HPDE6-E6E7 (cell line): ENCODE results near the gene SELPLG.
"Not testable (repeated sequence)": the region's sequence is repeated elsewhere in the genome, so short reads cannot be mapped to it uniquely, and the experiment has no call there.

Experiments
- DNase-seq: peaks from one replicate; pipeline ENCODE4 v3.0.0; 2011; ENCODE audit warnings: missing footprints; ENCODE audit errors: extremely low spot score

SELPLG gene

DNA sequence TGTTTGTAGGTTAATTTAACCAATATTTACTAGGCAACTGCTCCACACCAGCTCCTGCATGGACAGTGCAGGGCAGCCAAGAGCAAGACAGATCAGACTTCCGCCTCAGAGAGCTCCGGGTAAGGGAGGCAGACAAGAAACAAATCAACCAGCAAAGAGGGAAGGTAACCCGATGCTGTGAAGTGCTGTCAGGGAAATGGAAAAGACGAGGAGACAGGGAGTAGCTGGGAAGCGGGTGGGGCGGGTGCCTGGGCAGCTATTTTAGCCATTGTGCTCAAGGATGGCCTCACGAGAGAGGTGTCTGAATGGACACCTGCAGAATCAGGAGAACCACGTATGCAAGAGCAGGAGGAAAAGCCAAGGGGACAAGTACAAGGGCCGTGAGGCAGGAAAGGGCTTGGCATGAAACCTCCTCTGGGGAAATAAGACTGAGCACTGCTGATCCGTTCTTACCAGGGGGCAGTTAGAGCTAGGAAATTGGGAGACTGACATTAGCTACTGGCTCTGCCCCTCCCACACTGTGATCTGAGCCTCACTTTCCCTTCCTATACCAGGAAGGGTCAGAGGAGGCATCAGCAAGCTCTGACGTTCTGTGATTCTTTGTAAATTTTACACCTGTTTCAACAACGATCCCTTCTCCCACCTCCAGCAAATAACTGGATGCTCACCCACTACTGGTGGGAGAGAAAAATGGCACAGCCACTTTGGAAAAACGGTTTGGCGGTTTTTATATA is 29.3 kb downstream of the SELPLG start:
- no peak for DNase-seq

DNA sequence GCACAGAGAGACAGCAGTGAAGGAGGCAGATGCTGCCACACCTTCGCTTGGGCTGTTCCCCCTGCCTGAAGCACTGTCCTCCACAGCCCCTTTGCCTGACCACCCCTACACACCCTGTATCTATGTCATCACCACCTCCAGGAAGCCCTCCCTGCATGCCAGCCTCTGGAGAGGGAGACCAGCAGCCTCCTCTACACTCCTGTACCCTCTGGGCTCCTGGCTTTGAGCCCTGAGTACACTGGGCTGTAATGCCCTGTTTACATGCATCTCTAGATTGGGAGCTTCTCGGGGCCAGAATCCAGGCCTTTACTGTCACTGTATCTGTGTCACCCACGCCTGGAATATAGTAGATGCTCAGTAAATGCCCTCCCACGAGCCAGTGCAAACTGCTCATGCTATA is 30.0 kb downstream of the SELPLG start:
- no peak for DNase-seq

DNA sequence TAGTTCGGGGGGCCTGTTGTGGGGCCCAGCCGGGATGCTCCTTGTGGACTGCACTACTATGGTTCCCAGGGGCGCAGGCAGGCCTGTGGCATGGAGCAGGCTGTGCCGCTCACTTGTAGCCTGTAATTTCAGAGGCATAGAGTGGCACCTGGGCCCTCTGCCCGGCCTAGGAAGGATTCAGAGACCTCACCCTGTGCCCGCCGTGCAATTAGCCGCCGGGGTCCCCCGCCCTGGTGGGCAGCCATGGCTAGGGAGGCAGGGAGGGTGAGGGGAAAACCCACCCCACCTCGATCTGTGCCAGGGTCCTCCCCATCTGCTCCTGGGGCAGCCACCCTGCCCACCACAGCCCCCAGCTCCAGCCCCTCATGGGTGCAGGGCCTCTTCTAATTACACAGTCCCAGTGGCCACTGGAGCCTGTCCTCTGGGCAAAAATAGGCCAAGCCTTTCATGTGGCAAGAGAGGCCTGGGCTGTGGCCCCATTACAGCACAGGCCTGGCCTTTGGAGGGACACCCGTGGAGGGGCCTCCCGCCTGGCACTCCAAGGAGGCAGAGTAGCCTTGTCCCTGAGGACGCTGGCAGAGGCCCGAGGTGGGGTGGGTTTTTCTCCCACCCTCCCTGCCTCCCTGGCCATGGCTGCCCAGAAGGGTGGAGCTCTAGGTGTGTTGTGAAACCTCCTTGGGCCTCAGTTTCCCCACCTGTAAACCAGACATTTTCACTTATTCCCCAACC is 30.6 kb downstream of the SELPLG start:
- no peak for DNase-seq

DNA sequence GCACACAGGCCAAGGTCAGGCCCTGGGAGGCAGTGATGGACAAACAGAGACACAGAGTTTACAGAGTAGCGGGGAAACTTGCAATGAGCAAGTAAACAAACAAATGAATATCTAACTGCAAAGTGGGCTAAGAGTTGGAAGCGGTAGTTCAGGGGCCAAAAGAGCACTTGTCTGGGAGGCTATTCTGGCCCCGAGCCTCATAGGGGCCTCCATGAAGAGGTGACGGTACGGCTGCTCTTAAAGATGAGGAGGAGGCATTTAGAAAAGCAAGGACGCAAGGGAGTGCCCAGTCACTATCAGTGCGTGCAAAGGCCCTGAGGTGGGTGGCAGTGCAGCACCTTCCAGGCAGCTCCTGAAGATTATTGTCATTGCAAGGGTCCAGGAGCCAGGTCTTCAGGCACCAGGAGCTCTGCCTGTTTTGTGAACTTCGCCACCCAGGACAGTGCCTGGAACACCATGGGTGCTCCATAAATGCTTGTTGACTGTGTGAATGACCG is 31.4 kb downstream of the SELPLG start:
- DNase-seq, result no peak

DNA sequence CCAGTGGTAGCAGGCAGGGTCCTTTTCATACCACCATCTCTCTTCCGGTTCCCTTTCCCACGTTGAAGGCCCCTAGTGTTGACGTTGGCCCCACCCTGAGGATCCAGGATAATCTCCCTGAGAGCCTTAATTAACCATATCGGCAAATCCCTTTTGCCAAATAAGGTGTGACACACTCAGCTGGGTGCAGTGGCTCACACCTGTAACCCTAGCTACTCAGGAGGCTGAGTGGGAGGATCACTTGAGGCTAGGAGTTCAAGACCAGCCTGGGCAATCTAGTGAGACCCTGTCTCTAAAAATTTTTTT is 33.0 kb downstream of the SELPLG start:
- DNase-seq, result no peak

DNA sequence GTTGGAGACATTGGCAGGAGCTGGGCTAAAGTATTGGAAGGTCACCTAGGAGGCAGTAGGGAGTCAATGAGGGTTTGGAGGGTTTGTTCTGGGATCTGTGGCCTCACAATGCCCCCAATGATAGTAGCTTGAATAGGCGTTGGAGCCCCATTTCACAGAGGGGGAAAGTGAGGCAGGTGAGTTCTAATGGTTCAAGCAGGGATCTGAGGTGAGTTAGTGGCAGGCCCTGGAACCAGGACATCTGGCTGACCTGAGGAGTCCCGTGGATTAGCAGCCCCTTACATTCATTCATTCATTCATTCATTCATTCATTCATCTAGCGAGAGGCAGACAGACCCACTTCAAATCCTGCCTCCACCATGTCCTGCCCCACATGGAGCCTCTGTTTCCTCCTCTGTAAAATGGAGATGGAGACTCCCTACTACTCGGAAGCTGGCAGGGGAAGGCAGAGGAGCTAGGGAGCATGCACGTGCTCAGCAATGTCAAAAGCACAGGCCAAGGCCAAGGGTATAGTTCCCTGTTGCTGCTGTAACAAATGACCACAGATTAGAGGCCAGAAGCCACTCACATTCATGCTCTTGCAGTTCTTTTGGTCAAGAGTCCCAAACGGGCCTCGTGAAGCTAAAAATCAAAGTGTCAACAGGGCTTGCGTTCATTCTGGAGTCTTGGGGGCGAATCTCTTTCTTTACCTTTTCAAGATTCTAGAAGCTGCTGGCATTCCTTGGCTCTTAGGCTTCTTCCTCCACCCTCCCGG is 33.6 kb downstream of the SELPLG start:
- no peak for DNase-seq

DNA sequence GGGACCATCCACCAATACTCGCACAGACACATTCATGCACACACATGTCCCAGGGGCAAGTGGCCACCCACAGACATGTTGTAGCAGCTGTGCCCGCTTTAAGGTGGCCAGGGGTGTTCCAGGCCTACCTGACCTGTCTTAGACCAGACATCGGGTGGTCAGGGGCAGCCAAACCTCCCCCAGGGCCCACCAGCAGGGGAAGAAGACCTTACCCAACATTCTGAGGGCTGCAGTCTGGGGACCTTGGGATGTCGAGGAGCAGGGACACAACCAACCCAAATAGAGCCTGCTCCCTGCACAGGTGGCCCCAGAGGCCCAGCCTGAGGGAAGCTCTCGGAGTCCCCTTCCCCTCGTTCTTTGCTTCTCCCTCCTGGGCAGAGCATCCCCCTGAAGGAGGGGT is 34.2 kb downstream of the SELPLG start:
- no peak for DNase-seq

DNA sequence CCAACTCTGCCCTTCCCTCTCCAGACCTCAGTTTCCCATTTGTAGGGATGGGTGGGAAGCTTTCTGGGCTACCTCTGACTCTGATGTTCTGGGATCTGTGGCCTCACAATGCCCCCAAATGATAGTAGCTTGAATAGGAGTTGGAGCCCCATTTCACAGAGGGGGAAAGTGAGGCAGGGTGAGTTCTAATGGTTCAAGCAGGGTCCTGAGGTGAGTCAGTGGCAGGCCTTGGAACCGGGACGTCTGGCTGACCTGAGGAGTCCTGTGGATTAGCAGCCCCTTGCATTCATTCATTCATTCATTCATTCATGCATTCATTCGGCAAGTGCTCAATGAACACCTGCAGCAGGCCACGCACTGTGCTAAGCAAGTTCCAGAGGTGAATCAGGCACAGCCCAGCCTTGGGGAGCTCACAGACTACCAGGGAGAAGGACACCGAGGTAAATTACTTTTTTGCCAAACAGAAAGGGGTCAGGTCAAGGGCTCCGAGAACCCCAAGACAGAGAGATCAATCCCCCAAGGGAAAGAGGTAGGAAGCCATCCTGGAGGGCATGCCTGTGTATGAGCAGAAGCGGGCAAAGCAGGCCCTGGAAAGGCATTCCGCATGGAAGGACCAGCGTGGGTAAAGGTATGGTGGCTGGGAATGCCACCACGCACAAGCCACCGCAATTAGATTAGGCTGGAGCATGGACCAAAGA is 35.0 kb downstream of the SELPLG start:
- DNase-seq, result no peak

DNA sequence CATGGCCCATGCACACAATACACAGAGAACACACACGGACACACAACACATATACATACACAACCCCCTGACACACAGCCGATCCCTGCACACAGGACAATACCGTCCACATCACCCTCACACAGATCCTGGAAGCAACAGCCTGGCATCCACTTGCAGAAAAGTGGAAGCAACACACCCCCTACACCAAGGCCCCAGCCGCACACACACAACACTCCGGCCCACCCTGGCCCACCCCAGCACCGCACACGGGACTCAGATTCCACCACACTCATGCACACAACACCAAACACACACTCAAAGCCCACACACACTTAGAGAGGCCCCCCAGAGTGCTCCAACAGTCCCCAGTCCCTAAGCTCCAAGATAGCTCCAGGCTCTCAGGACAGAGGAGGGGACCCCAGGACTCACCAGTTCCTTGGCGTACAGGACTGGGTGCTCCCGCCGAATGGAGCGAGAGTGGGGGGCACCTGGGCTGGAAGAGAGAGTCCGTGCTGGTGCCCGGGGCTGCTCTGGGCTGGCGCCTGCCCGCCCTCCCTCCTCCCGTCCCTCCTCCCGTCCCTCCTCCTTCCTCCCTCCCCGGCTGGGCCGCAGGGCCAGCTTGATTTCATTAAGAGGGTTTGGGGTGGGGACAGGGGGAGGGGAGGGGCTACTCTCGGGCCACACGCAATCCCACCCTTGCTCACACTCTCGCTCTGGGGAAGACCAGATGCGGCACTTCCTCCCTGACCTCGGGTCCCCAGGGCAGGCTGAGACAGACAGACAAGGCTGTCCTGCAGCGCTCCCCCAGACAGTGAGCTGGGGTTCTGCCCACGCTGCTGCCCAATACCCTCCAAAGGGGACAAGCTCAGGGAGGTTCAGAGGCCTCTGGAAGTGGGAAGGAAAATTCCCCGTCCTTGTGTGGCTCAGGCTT is 35.9 kb downstream of the SELPLG start, which contains the start of gene TMEM119:
TSS of gene TMEM119 (minus strand) at position 526 of the 913 bp plus-strand sequence. CDS start 5,701 bp downstream, outside the sequence.
- no peak for DNase-seq

DNA sequence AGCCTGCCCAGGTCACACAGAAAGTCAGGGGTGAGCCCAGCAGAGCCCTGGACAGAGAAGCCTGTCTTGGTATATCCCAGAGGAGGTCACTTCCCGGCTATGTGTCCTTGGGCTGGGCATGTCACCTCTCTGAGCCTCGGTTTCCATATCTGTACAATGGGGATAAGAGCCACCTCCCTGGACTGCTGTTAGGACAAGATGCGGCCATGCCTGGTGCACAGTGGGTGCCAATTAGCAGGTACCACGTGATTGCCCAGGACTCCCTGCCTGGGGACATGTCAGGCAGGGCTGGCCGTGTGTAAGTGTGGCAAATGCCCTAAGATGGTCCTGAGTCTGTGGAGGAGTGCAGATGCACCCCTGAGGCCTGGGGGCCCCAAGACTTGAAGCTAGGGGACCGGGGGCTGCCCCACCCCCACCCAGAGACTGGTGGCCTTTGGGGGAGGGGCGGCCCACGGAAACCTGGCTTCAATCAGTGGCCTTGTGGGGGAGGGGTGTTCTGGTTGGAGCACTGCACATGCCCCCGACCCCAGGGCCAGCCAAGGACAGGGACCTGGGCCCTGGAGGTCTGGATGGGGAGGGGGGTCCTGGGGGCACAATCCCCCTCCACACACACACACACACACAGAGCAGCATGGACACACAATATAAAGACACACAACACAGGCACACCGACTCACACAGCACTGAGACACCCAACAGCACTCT is 36.7 kb downstream of the SELPLG start:
- DNase-seq, result no peak

DNA sequence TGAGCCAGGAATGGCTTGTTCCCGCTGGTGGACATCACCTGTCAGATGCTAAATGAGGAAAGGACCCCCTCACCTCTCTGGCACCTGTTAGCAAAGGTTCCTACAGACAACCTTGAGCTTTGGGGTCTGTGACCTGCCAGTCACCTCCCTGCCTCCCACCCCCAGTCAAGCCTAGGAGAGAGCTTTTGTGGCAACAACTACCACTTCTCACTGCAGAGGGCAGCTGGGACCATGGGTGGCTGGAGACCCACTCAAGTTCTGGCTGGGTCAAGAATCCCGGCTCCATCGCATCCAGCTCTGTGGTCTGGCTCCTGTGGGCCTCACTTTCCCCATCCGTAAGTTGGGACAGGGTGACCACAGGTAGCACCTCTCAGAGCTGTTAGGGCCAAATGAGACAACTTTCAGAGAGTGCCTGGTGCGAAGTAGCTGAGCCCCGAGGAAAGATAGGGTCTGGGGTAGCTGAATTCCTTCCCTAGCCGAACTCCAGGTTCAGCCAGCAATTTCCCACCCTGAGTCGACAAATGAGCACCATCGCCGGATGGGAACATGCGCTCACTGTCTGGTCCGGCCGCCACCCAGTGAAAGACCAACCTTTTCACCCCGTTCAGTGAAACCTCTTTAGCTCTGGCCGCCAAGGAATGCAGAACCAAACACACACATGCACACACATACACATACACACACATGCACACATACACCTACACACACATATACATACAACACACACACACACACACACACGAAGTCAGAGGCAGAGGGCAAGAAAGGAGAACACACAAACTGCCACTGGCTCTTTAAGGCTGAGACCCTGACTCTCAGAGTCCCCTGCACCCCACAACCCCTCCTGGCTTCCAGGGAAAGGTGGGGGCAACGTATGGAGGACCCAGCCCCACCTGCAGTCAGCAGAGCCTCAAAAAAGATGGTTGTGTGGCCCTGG is 37.7 kb downstream of the SELPLG start:
- DNase-seq, result no peak

DNA sequence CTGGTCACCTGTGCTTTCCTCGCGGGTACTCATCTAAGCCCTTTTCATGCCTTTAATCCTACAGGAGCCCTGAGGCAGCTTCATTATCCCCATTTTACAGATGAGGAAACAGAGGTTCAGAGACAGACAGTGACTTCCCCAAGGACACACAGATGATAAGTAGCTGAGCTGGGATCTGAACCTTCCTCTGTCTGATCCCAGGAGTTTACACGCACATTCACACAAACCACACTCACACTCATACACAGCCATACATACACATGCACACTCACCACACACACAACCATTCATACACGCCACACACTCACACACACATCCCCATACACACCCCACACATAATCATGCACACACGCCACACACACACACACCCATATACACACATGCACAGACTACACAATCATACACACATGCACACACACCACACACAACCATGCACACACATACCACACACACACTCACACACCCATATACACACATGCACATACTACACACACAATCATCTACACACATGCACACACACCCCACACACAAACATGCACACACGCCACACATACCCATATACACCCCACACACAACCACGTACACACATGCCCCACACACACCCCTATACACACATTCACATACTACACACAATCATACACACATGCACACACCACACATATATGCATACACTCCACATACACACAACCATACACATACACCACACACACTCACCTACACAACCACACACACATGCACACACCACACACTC is 38.6 kb downstream of the SELPLG start:
- DNase-seq, result no peak

DNA sequence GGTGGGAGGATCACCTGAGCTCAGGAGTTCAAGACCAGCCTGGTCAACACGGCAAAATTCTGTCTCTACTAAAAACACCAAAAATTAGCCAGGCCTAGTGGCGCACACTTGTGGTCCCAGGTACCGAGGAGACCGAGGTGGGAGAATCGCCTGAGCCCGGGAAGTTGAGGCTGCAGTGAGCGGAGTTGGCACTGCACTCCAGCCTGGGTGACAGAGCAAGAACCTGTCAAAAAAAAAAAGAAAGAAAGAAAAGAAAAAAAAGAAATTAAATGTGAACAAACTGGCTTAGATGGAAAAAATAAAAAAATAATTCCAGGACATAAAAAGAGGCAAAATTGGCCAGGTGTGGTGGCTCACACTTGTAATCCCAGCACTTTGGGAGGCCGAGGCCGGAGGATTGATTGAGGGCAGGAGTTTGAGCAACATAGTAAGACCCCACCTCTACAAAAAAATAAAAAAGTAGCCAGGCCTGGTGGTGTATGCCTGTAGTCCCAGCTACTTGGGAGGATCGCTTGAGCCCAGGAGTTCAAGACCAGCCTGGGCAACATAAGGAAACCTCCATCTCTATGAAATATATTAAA is 39.3 kb downstream of the SELPLG start:
- no peak for DNase-seq

DNA sequence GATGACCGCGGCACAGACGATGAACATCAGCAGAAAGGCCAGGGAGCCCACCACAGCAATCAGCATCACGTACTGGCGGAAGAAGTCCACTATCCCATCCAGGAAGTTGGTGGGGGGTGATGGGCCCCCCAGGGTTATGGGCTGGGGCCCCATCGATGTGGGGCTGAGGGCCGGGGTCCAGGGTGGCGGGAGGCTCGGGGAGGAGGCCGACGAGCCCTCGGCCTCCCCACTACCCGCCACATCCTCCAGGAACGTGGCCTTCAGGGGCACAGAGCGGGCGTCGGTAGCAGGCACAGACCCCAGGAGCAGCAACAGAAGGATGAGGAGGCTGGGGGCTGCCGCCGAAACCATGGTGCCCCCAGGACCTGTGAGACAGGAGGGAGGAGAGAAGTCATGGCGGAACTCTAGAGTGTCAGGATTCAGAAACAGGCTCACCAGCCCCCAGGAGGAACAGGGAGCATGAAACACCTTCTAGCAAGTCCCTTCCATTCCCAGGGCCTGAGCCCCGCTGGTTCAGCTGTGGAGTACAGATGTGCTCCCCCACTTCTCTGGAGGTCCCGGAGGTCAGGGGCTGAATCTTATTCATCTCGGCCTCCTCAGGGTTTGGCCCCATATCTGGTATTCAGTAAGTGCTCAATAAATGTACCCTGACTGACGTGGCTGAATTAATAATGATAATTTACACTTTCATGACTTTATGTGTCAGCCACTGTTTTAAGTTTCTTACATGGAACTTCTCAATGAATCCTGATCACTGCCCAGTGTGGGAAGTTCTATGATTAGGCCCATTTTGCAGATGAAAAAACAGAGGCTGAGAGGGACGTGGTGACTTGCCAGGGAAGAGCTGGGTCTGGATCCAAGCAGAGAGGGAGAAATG is 41.4 kb downstream of the SELPLG start:
- no peak for DNase-seq

DNA sequence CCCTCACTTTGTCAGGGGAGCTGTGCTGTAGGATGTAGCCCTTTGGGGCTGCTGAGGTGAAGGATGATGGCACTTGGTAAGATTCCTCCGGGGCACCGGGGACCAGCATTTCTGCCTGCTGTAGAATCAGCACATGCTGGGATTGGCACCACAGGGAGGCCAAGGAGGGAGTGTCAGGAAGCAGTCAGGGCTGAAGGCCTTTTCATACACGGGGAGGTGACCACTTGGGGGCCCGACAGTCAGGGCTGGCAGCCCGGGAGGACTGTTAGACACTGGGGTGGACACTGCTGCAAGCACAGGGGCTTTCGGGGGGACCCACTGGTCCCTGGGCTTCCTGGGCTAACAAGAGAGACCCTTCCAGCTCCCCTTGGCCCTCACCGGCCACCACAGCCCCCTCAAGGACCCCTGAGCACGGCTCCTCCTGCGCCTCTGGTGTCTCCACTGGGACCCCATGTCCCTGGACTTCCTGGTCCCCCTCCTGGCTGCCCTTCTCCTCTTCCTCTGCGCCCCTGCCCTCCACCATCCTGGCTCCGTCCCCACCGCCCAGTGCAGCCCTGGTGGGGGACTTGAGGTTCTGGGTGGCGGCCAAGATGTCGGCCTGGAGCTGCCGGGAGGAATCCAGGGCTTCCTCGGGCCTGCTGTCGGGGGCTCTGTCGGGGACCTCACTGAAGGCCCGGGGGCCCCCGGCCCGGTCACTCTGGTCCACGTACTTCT is 42.3 kb downstream of the SELPLG start:
- no peak for DNase-seq

DNA sequence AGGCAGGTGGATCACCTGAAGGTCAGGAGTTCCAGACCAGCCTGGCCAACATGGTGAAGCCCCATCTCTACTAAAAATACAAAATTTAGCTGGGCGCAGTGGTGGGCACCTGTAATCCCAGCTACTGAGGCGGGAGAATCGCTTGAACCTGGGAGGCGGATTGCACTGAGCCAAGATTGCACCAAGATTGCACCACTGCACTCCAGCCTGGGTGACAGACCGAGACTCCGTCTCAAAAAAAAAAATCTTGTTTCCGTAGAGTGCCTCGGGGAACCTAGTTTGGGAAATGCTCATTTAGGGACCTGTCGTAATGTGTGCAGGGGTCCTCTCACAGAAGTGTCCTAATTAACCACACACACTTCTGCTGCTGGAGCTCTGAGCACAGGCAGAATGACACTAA is 43.2 kb downstream of the SELPLG start:
- DNase-seq, result not testable (repeated sequence)
